ENCODE measurements around the gene CTBP2.

CTBP2 gene

GRCh38 chr10:125002423-125003145 is 157.8 kb downstream of the CTBP2 start:
- no peak overlapping the region for H3K4me3 ChIP-seq (replicated peaks; ENCODE audit: low read depth, low read length)
- H3K36me3 ChIP-seq (ENCODE audit: control insufficient read depth, insufficient read depth, low read length) = no peaks in the 10 kb centered on the region
- no peaks in the 10 kb centered on the region; the same call in 1 of the 2 replicates for H3K27me3 ChIP-seq (replicated peaks; ENCODE audit: control insufficient read depth, insufficient read depth, low read length)
- DNase-seq (ENCODE audit: extremely low read depth, insufficient read length) = no peak
- no peak for TF ChIP-seq CTCF (IDR thresholded peaks at IDR 0.05; ENCODE audit: insufficient read depth, low read length, poor library complexity, severe bottlenecking)

- DNase-seq (ENCODE audit: extremely low read depth, insufficient read length) = no peak
- no peak for TF ChIP-seq CTCF (IDR thresholded peaks at IDR 0.05; ENCODE audit: insufficient read depth, low read length, poor library complexity, severe bottlenecking)
These were observed 158.3 kb downstream of the CTBP2 start for GRCh38 chr10:125002047-125002422.

GRCh38 chr10:125001313-125002046 is 158.9 kb downstream of the CTBP2 start:
- Histone ChIP-seq H3K4me3 (replicated peaks; ENCODE audit: low read depth, low read length) (no peak overlapping the region), H3K36me3 (ENCODE audit: control insufficient read depth, insufficient read depth, low read length) (no peaks in the 10 kb centered on the region), H3K27me3 (replicated peaks; ENCODE audit: control insufficient read depth, insufficient read depth, low read length) (no peaks in the 10 kb centered on the region; the same call in 1 of the 2 replicates)
- no peak for DNase-seq (ENCODE audit: extremely low read depth, insufficient read length)
- TF ChIP-seq CTCF (IDR thresholded peaks at IDR 0.05; ENCODE audit: insufficient read depth, low read length, poor library complexity, severe bottlenecking) = no peak

More at GRCh38 chr10:125002047-125002422, 158.3 kb downstream of the CTBP2 start:
- no peaks in the 10 kb centered on the region; the same call in 1 of the 2 replicates for H3K27me3 ChIP-seq (replicated peaks; ENCODE audit: control insufficient read depth, insufficient read depth, low read length)
- H3K4me3 ChIP-seq (replicated peaks; ENCODE audit: low read depth, low read length) = no peak overlapping the region
- no peaks in the 10 kb centered on the region for H3K36me3 ChIP-seq (ENCODE audit: control insufficient read depth, insufficient read depth, low read length)

GRCh38 chr10:125000366-125001312 is 159.7 kb downstream of the CTBP2 start:
- no peak for TF ChIP-seq CTCF (IDR thresholded peaks at IDR 0.05; ENCODE audit: insufficient read depth, low read length, poor library complexity, severe bottlenecking)
- no peak for DNase-seq (ENCODE audit: extremely low read depth, insufficient read length)
- H3K4me3 ChIP-seq (replicated peaks; ENCODE audit: low read depth, low read length) = no peak overlapping the region
- no peaks in the 10 kb centered on the region; the same call in 1 of the 2 replicates for H3K27me3 ChIP-seq (replicated peaks; ENCODE audit: control insufficient read depth, insufficient read depth, low read length)
- no peaks in the 10 kb centered on the region for H3K36me3 ChIP-seq (ENCODE audit: control insufficient read depth, insufficient read depth, low read length)

GRCh38 chr10:124999433-125000365 is 160.7 kb downstream of the CTBP2 start:
- DNase-seq (ENCODE audit: extremely low read depth, insufficient read length) = no peak
- H3K27me3 ChIP-seq (replicated peaks; ENCODE audit: control insufficient read depth, insufficient read depth, low read length) = no peaks in the 10 kb centered on the region; the same call in 1 of the 2 replicates
- H3K4me3 ChIP-seq (replicated peaks; ENCODE audit: low read depth, low read length) = no peak overlapping the region
- TF ChIP-seq CTCF (IDR thresholded peaks at IDR 0.05; ENCODE audit: insufficient read depth, low read length, poor library complexity, severe bottlenecking) = no peak
- H3K36me3 ChIP-seq (ENCODE audit: control insufficient read depth, insufficient read depth, low read length) = no peaks in the 10 kb centered on the region

Data from GM06990 (cell line).